Renal pelvis (tissue), 4 donors: ENCODE results near the gene GARIN5B. TPM values are rescaled to one million over a fixed set of nuclear protein-coding genes. Genes with fewer than 3 reads are reported as not detected.

Source experiments
- DNase-seq: peaks from one replicate; pipeline ENCODE4 v3.0.0-alpha.2; 2013
- polyA plus RNA-seq, 3 donors: library from polyadenylated mRNA; unstranded; fragments of 120-200 nt; gene quantifications; one replicate each; pipeline ENCODE4 v1.2.1, GENCODE V29; 2013; ENCODE audit not compliant: insufficient read length in 3 of 3

The GARIN5B gene
- polyA plus RNA-seq, 3 donors = 0.13 to 0.31 (median 0.14) TPM

- DNase-seq = no peak
These were observed 26.6 kb upstream of the GARIN5B start for GRCh38 chr19:55389386-55390317.

DNA sequence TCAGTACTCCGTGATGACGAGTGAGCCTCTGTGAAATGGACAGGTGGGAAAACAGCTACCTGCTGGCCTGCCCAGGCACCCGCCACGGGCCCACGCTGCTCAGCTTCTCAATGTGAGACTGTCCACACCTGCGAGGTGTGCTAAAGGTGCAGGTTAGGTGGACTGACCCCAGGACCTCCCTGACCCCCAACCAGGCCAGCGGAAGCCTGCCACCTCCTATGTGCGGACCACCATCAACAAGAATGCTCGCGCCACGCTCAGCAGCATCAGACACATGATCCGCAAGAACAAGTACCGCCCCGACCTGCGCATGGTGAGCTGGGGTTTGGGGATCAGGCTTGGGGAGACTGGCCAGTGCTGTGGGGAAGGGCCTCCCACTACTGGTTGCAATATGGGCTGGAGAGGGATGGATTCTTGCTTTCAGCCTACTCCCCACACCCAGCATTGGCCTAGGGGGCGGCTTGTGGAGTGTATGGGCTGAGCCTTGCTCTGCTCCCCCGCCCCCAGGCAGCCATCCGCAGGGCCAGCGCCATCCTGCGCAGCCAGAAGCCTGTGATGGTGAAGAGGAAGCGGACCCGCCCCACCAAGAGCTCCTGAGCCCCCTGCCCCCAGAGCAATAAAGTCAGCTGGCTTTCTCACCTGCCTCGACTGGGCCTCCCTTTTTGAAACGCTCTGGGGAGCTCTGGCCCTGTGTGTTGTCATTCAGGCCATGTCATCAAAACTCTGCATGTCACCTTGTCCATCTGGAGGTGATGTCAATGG lies 24.9 kb upstream of the GARIN5B start:
- no peak for DNase-seq

DNA sequence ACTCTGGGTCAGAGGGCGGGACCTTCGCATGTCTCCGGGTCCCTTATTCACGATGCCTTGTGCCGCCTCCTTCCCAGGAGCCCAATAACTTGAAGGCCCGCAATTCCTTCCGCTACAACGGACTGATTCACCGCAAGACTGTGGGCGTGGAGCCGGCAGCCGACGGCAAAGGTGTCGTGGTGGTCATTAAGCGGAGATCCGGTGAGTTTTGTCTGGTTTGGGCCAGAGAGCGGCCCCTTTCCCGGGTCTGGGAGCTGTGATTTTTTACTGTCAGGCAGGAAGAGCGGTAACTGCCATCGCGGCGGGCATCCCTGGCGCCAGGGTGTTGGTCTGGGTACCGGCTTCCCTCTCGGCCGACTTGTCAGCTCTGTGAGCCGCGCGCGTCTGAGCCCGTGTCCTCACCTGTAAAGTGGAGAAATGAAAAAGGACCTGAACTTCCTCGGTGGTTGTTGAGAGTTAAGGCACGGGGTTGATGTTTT lies 23.5 kb upstream of the GARIN5B start:
- no peak for DNase-seq

GRCh38 chr19:55385724-55386492 lies 22.8 kb upstream of the GARIN5B start, which contains the start of gene RPL28:
Gene RPL28, plus strand, starts transcription at chr19:55385932. Its CDS starts 426 bp downstream, at chr19:55386358.
- DNase-seq = peak; percentile 99

- DNase-seq = peak; percentile 95
These were observed 22.1 kb upstream of the GARIN5B start for GRCh38 chr19:55384920-55385723.

DNA sequence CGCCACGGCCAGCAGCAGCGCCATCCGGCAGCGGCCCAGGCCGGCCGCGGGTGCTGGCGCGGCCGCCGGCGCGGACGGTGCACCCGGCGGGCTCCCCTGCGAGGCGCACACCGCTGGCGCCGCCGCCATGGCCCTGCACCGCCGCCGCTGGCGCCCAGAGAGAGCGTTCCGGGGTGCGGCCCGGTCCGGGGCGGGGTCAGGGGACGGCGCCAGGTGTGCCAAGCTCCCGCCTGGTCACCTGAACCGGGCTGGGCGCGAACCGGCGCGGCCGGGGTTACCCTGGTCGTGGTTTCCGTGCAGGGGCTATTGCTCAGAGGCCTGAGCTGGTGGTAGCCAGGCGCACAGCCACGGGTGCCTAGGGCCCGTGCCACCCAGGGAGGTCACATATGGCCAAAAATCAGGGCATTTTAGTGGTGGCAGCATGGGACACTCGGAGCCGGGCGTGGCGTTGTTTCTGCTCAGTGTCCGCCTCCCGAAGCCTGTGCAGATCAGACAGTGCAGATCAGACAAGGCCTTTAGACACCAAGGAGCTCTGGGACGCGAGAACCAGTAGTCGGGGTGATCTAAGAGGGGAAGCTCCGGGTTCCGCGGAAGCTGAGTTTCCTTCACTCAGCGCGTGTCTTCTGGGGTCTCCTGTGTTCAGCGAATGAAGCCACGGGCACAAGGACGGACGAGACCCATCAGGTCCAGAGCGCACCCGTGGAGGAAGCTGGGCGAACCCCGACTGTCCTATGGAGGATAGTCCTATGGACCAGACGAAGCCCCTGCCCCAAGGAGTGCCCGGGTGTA lies 21.3 kb upstream of the GARIN5B start, which contains the start of gene TMEM238:
TSS of gene TMEM238 (minus strand) at position 162 of the 789 bp plus-strand sequence. CDS start at position 129, 33 bp downstream.
- DNase-seq = no peak

GRCh38 chr19:55383279-55384130 lies 20.4 kb upstream of the GARIN5B start:
- no peak for DNase-seq

- no peak for DNase-seq
These were observed 19.5 kb upstream of the GARIN5B start for GRCh38 chr19:55382522-55383054.

GRCh38 chr19:55382013-55382412 lies 19.0 kb upstream of the GARIN5B start:
- no peak for DNase-seq

DNA sequence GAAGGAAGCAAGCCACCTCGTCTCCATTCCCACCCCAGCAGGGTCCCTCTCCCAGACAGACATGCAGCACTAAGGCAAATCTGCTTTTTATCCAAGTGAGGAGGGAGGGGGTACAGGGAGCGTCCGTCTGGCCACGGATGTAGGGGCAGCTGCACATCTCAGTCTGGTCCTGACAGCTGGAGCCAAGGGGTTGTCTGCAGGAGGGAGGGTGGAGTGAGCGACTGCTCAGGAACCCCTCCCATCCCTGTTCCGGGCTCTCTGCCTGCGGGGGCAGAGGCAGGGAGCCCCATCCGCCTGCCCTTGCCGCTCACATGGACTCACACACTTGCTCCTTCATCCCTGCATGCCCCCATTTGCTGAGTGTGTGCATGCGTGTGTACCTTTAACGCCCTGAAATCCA lies 16.1 kb upstream of the GARIN5B start:
- DNase-seq = no peak

- no peak for DNase-seq
These were observed 14.5 kb upstream of the GARIN5B start for GRCh38 chr19:55377356-55378131.

DNA sequence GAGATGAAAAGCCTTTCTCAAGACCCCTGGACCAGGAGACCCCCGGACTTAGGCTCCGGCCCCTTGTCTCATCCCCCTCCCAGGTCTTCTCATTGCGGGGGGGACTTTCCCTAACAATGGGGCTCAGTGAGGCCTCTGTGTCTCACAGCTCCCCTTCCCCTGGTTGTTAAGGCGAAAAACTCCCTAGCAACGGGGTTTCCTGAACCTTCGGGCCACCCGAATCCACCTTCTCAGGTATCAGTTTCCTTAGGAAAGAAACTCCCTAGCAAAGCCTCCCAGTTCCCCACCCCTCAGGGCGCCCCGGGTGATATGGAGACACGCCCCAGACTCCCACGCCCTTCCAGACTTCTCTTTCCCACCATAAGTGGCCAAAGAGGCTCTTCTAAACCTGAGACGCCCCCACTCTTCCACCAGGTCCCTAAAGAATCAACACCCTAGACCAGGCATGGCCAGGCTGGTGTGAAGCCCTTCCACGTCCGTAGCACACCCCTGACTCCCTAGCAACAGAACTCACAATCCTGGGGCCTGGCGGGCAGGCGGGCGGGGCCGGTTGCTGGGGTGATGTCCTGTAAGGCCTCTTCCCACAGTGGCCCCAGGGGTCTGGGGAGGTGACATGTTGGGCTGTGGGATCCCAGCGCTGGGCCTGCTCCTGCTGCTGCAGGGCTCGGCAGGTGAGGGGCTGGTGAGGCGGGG lies 13.3 kb upstream of the GARIN5B start, which contains the start of gene TMEM190:
TSS of gene TMEM190 (plus strand) at position 586 of the 693 bp plus-strand sequence. CDS start at position 614, 28 bp downstream.
- no peak for DNase-seq

GRCh38 chr19:55373993-55374757 lies 11.1 kb upstream of the GARIN5B start:
- DNase-seq = no peak

- no peak for DNase-seq
These were observed 10.4 kb upstream of the GARIN5B start for GRCh38 chr19:55373306-55373992.

DNA sequence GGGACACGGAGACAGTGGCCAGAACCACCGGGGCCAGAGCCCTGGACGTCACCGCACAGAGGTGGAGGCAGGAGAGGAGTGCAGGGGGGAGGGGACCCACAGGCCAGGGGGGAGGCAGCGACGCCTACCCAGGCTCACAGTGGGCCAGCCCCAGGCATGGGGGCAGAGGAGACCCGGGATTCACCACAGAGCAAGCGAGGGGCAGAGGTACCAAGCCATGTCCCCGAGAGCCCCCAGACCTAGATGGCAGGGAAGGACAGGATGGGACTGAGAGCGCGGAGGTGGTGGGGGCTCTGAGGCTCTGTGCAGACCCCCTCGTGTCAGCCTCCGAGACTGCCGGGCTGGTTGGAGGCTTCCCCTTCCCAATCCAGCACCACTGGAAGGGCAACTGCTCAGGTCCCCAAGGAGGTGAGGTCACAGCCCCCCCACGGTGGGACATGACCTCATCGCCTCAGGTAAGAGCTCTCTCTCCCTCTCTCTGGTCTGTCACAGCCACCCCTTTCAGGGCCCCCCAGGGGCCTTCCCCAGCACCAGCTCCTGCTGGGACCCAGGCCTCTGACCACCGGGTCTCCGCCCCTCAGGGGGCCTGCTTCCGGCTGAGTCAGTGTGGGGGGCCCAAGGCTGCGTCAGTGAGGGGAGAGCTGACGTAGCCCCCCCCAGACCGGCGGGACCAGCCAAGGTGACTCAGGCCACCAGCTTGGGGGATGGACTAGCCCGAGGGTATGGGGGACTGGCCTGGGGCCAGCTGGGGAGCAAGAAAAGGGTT lies 9.4 kb upstream of the GARIN5B start:
- no peak for DNase-seq
